HepG2 (cell line): Measurements from ENCODE around the gene KNG1. TPM values are rescaled to one million over a fixed set of nuclear protein-coding genes. Genes with fewer than 3 reads are reported as not detected.

Experiments
- ATAD3A ChIP-seq: sonication (generic); formaldehyde crosslinking; IDR thresholded peaks from 2 replicates; pipeline ENCODE4 v1.4.0; 2020; ENCODE audit warnings: missing genetic modification reagents
- BRCA1 ChIP-seq: sonication (generic); formaldehyde crosslinking; IDR thresholded peaks from 2 replicates; pipeline ENCODE4 v1.4.0; 2020; ENCODE audit warnings: missing genetic modification reagents
- GMEB1 ChIP-seq: sonication (generic); formaldehyde crosslinking; IDR thresholded peaks from 2 replicates; pipeline ENCODE4 v1.5.1; 2020; ENCODE audit warnings: missing genetic modification reagents, mild to moderate bottlenecking, borderline replicate concordance
- HMGXB4 ChIP-seq, 2 experiments: sonication (generic) in 1 of 2; formaldehyde crosslinking in 1 of 2; IDR thresholded peaks; 2 replicates each; pipeline versions ENCODE4 v1.4.0 to v1.6.1; 2018 to 2020; ENCODE audit warnings: missing genetic modification reagents in 2 of 2, borderline replicate concordance in 1 of 2, low read depth in 1 of 2, mild to moderate bottlenecking in 1 of 2, missing biosample characterization in 1 of 2
- HNF4G ChIP-seq, 2 experiments: sonication (generic) in 1 of 2; formaldehyde crosslinking in 1 of 2; IDR thresholded peaks; 2 replicates each; pipeline versions ENCODE4 v1.4.0 to v1.6.1; 2011 to 2020; ENCODE audit warnings: borderline replicate concordance in 2 of 2, low read depth in 2 of 2, mild to moderate bottlenecking in 2 of 2, low read length in 1 of 2, missing genetic modification reagents in 1 of 2, moderate library complexity in 1 of 2
- KAT2B ChIP-seq: fragments of 150-350 bp; IDR thresholded peaks from 2 replicates; pipeline ENCODE4 v1.6.1; 2014; ENCODE audit warnings: low read depth, low read length, borderline replicate concordance
- KLF11 ChIP-seq: IDR thresholded peaks from 2 replicates; pipeline ENCODE4 v1.6.1; 2016; ENCODE audit warnings: missing compliant biosample characterization
- MBNL3 ChIP-seq: fragments of 250-450 bp; sonication (Bioruptor Pico); conservative IDR thresholded peaks from 2 replicates; pipeline ENCODE4 v1.8.0; 2022; ENCODE audit warnings: mild to moderate bottlenecking, inconsistent platforms
- MIER3 ChIP-seq: IDR thresholded peaks from 2 replicates; pipeline ENCODE4 v1.6.1; 2016; ENCODE audit warnings: missing compliant biosample characterization, borderline replicate concordance
- NAIF1 ChIP-seq: sonication (generic); formaldehyde crosslinking; IDR thresholded peaks from 2 replicates; pipeline ENCODE4 v1.5.0; 2020; ENCODE audit warnings: mild to moderate bottlenecking, missing genetic modification reagents, borderline replicate concordance
- RARA ChIP-seq: IDR thresholded peaks from 2 replicates; pipeline ENCODE4 v1.6.1; 2016; ENCODE audit warnings: missing genetic modification reagents, missing compliant biosample characterization
- RBM39 ChIP-seq: fragments of 200-400 bp; formaldehyde crosslinking; IDR thresholded peaks from one replicate; pipeline ENCODE4 v1.6.1; 2018; ENCODE audit warnings: antibody characterized with exemption, mild to moderate bottlenecking, low read depth, low read length; ENCODE audit not compliant: poor library complexity, severe bottlenecking
- SALL2 ChIP-seq: sonication (generic); formaldehyde crosslinking; IDR thresholded peaks from 2 replicates; pipeline ENCODE4 v1.8.1; 2023; ENCODE audit warnings: mild to moderate bottlenecking, missing genetic modification reagents, inconsistent platforms
- SNRNP70 ChIP-seq: fragments of 200-400 bp; formaldehyde crosslinking; IDR thresholded peaks from 2 replicates; pipeline ENCODE4 v1.6.1; 2017; ENCODE audit warnings: mild to moderate bottlenecking, low read depth, low read length, moderate library complexity
- TBX2 ChIP-seq: sonication (generic); formaldehyde crosslinking; IDR thresholded peaks from 2 replicates; pipeline ENCODE4 v1.5.0; 2020; ENCODE audit warnings: missing genetic modification reagents, mild to moderate bottlenecking, borderline replicate concordance
- TRAFD1 ChIP-seq: sonication (generic); formaldehyde crosslinking; IDR thresholded peaks from 2 replicates; pipeline ENCODE4 v1.5.1; 2020; ENCODE audit warnings: missing genetic modification reagents, mild to moderate bottlenecking, borderline replicate concordance
- ZMYM2 ChIP-seq: sonication (generic); formaldehyde crosslinking; IDR thresholded peaks from 2 replicates; pipeline ENCODE4 v1.8.0; 2022; ENCODE audit warnings: mild to moderate bottlenecking, missing genetic modification reagents
- ZNF451 ChIP-seq: sonication (generic); formaldehyde crosslinking; IDR thresholded peaks from 2 replicates; pipeline ENCODE4 v1.5.0; 2020; ENCODE audit warnings: mild to moderate bottlenecking, missing genetic modification reagents
- ZNF556 ChIP-seq: sonication (generic); formaldehyde crosslinking; IDR thresholded peaks from 2 replicates; pipeline ENCODE4 v1.4.0; 2020; ENCODE audit warnings: mild to moderate bottlenecking, missing genetic modification reagents, borderline replicate concordance
- ZNF678 ChIP-seq: sonication (generic); formaldehyde crosslinking; IDR thresholded peaks from 2 replicates; pipeline ENCODE4 v1.4.0; 2020; ENCODE audit warnings: mild to moderate bottlenecking, missing genetic modification reagents
- ZNF772 ChIP-seq: sonication (generic); formaldehyde crosslinking; IDR thresholded peaks from 2 replicates; pipeline ENCODE4 v1.5.0; 2020; ENCODE audit warnings: mild to moderate bottlenecking, missing genetic modification reagents
- ZNF782 ChIP-seq: sonication (generic); formaldehyde crosslinking; IDR thresholded peaks from 2 replicates; pipeline ENCODE4 v1.4.0; 2020; ENCODE audit warnings: missing genetic modification reagents, mild to moderate bottlenecking, borderline replicate concordance
- ZSCAN12 ChIP-seq: sonication (generic); formaldehyde crosslinking; IDR thresholded peaks from 2 replicates; pipeline ENCODE4 v1.9.0; 2021; ENCODE audit warnings: mild to moderate bottlenecking, missing genetic modification reagents
- polyA plus RNA-seq, 8 experiments: library from polyadenylated mRNA; depleted of rRNA in 3 of 8; stranded (reverse) in 7 of 8; unstranded in 1 of 8; fragments of >200 nt; fragmentation: Illumina TruSeq in 4 of 8; extraction: Trizol in 4 of 8; gene quantifications; 2 replicates each; pipeline versions ENCODE4 v1.2.1 to v1.2.3, GENCODE V29; 2011 to 2016; ENCODE audit warnings: low read depth in 4 of 8, missing spikeins in 1 of 8, mixed read lengths in 1 of 8; ENCODE audit not compliant: insufficient read depth in 1 of 8
- total RNA-seq, 5 experiments: library from RNA; depleted of rRNA; stranded (reverse); fragments of >200 nt; fragmentation: Illumina TruSeq; extraction: Trizol; gene quantifications; 2 replicates each; pipeline ENCODE4 v1.2.3, GENCODE V29; 2016; ENCODE audit warnings: low read depth in 1 of 5
- TF ChIP-seq, protein P1 (sequence below): sonication (generic); formaldehyde crosslinking; IDR thresholded peaks from 2 replicates; pipeline ENCODE4 v1.9.0; 2021; ENCODE audit warnings: missing genetic modification reagents, mild to moderate bottlenecking, borderline replicate concordance

Gene KNG1
- total and polyA plus RNA-seq, 2 of the 13 experiments (the other 11 are each of a cell fraction or from before 2014, with no cell fraction given), result 6.5 to 7.0 TPM

DNA sequence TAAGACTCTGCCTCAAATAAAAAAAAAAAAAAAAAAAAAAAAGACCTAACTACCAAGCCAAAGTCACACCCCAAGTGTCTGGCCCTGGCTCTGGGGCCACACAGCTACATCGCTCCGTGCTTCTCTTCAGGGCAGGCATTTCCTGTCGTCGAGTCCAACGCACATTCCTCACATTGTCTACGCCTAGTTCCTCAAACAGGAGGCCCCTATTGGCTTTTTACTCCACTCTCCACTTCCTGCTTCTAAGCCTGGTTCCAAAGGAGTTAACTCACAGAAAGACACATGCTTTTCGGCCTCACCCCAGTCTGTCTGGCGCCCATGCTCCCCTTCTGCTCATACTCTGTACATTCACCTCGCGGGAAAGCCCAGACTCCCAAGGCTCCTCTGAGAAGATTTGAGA, 28.8 kb downstream of the KNG1 start (continued):
- TF ChIP-seq, protein P1, sequence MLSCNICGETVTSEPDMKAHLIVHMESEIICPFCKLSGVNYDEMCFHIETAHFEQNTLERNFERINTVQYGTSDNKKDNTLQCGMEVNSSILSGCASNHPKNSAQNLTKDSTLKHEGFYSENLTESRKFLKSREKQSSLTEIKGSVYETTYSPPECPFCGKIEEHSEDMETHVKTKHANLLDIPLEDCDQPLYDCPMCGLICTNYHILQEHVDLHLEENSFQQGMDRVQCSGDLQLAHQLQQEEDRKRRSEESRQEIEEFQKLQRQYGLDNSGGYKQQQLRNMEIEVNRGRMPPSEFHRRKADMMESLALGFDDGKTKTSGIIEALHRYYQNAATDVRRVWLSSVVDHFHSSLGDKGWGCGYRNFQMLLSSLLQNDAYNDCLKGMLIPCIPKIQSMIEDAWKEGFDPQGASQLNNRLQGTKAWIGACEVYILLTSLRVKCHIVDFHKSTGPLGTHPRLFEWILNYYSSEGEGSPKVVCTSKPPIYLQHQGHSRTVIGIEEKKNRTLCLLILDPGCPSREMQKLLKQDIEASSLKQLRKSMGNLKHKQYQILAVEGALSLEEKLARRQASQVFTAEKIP (CRISPR knock-in tag), result no peak
- TF ChIP-seq SNRNP70 (no peak), KLF11 (CRISPR knock-in tag) (no peak), GMEB1 (CRISPR knock-in tag) (no peak), NAIF1 (CRISPR knock-in tag) (no peak), ZNF678 (CRISPR knock-in tag) (no peak), RBM39 (no peak), HMGXB4 (CRISPR knock-in tag; IDR thresholded peaks at IDR 0.05; ENCODE audit: borderline replicate concordance in 1 of 2, low read depth in 1 of 2) (peak in 1 of 2 experiments; percentile 66; a peak in 1 of 4 replicates), ZMYM2 (CRISPR knock-in tag) (no peak), ZSCAN12 (CRISPR knock-in tag) (no peak), KAT2B (no peak), RARA (CRISPR knock-in tag) (peak; percentile 47), ZNF782 (CRISPR knock-in tag) (no peak), TRAFD1 (CRISPR knock-in tag) (no peak), TBX2 (peak; percentile 61; the same call in 1 of the 2 replicates), BRCA1 (CRISPR knock-in tag) (no peak), SALL2 (CRISPR knock-in tag) (no peak), ATAD3A (no peak), HNF4G (IDR thresholded peaks at IDR 0.05; ENCODE audit: borderline replicate concordance, low read depth, low read length) (no peak), HNF4G (CRISPR knock-in tag; IDR thresholded peaks at IDR 0.05; ENCODE audit: borderline replicate concordance, low read depth) (no peak), ZNF772 (no peak), ZNF556 (CRISPR knock-in tag) (0 out of 2 replicates have a peak, but pooled peaks have one; percentile 34), MBNL3 (CRISPR knock-in tag) (no peak), ZNF451 (CRISPR knock-in tag) (no peak), MIER3 (CRISPR knock-in tag) (no peak)
